A673 (cell line): ENCODE results near the gene PAK1.

Experiments used
- EZH2 ChIP-seq: fragments of 200-600 bp; sonication (generic); IDR thresholded peaks from 2 replicates; pipeline ENCODE4 v1.6.1; 2017; ENCODE audit warnings: borderline replicate concordance, low read depth, mild to moderate bottlenecking, mixed read lengths, antibody characterized with exemption, low read length; ENCODE audit not compliant: poor library complexity, severe bottlenecking
- TF ChIP-seq, protein P1 (sequence below): fragments of 300-800, 200-600 bp; sonication (generic); conservative IDR thresholded peaks from 2 replicates; pipeline ENCODE4 v1.5.1; 2017; ENCODE audit warnings: low read depth, mild to moderate bottlenecking, antibody characterized with exemption, low read length, moderate library complexity, mixed read lengths

DNA sequence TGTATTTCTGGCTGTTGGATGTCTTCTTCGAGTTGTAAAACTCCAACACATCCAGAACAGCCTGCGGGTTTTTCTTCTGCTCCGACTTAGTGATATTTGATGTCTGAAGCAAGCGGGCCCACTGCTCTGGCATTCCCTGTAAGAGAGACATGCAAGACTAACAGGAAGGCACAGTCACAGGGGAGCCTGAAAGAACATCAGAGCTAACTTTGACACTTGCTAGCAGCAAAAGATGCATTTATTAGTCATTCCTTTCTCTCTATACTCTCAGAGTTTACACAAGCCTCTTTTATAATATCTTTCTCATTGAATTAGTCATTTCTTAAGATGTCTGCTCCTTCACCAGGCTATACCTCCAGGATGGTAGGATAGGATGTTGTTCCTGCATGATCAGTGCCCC is 94.6 kb downstream of the PAK1 start:
- TF ChIP-seq, protein P1, sequence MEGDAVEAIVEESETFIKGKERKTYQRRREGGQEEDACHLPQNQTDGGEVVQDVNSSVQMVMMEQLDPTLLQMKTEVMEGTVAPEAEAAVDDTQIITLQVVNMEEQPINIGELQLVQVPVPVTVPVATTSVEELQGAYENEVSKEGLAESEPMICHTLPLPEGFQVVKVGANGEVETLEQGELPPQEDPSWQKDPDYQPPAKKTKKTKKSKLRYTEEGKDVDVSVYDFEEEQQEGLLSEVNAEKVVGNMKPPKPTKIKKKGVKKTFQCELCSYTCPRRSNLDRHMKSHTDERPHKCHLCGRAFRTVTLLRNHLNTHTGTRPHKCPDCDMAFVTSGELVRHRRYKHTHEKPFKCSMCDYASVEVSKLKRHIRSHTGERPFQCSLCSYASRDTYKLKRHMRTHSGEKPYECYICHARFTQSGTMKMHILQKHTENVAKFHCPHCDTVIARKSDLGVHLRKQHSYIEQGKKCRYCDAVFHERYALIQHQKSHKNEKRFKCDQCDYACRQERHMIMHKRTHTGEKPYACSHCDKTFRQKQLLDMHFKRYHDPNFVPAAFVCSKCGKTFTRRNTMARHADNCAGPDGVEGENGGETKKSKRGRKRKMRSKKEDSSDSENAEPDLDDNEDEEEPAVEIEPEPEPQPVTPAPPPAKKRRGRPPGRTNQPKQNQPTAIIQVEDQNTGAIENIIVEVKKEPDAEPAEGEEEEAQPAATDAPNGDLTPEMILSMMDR, result no peak
- TF ChIP-seq EZH2, result no peak
